HG03095 (cell line): ENCODE data around the gene STAT4.

ENCODE experiments used
- ATAC-seq: cut with Tn5 transposase; IDR thresholded peaks from one replicate; pipeline ENCODE4 v1.9.1; 2021; ENCODE audit warnings: moderate library complexity; ENCODE audit not compliant: unreplicated experiment

The STAT4 gene

GRCh38 chr2:191150600-191151330, at the start of gene STAT4:
STAT4 (minus strand) TSS chr2:191150994; CDS start chr2:191148203, 2,791 bp downstream.
- ATAC-seq: peak; percentile 87

GRCh38 chr2:191199929-191200512, 49.2 kb upstream of the STAT4 start:
- ATAC-seq: no peak

GRCh38 chr2:191198271-191198670, 47.5 kb upstream of the STAT4 start:
- no peak for ATAC-seq

- no peak for ATAC-seq
These were observed 46.3 kb upstream of the STAT4 start for GRCh38 chr2:191197096-191197495.

GRCh38 chr2:191195021-191195420, 44.2 kb upstream of the STAT4 start:
- ATAC-seq: no peak

- ATAC-seq: no peak
These were observed 40.2 kb upstream of the STAT4 start for GRCh38 chr2:191190861-191191552.

GRCh38 chr2:191190435-191190834, 39.6 kb upstream of the STAT4 start:
- ATAC-seq: no peak

- ATAC-seq: no peak
These were observed 38.4 kb upstream of the STAT4 start for GRCh38 chr2:191189112-191189635.

GRCh38 chr2:191188550-191189093, 37.8 kb upstream of the STAT4 start:
- ATAC-seq: no peak

- no peak for ATAC-seq
These were observed 36.5 kb upstream of the STAT4 start for GRCh38 chr2:191187105-191187829.

- no peak for ATAC-seq
These were observed 33.7 kb upstream of the STAT4 start for GRCh38 chr2:191184457-191184856.

GRCh38 chr2:191183516-191183915, 32.7 kb upstream of the STAT4 start:
- no peak for ATAC-seq

GRCh38 chr2:191183081-191183480, 32.3 kb upstream of the STAT4 start:
- ATAC-seq: no peak

GRCh38 chr2:191180713-191181112, 29.9 kb upstream of the STAT4 start:
- ATAC-seq: no peak

- no peak for ATAC-seq
These were observed 29.5 kb upstream of the STAT4 start for GRCh38 chr2:191180276-191180675.

GRCh38 chr2:191178806-191179514, 28.2 kb upstream of the STAT4 start:
- no peak for ATAC-seq

- no peak for ATAC-seq
These were observed 27.2 kb upstream of the STAT4 start for GRCh38 chr2:191177751-191178736.

- no peak for ATAC-seq
These were observed 26.1 kb upstream of the STAT4 start for GRCh38 chr2:191176801-191177438.

- no peak for ATAC-seq
These were observed 25.5 kb upstream of the STAT4 start for GRCh38 chr2:191176305-191176704.
